Measurements from ENCODE around the gene SYCE1L.
"Not testable (repeated sequence)": the region's sequence is repeated elsewhere in the genome, so short reads cannot be mapped to it uniquely, and the experiment has no call there.

Gene SYCE1L

GRCh38 chr16:77199211-77199610 lies at the start of gene SYCE1L:
Gene SYCE1L (plus strand): TSS chr16:77199408. CDS start chr16:77199452, 44 bp downstream.
- no peak for DNase-seq (ENCODE audit: low read depth)

GRCh38 chr16:77157346-77158058 lies 41.7 kb upstream of the SYCE1L start:
- DNase-seq (ENCODE audit: low read depth), result no peak

- no peak for DNase-seq (ENCODE audit: low read depth)
Measured at GRCh38 chr16:77158293-77158692, 40.9 kb upstream of the SYCE1L start.

GRCh38 chr16:77165006-77165405 lies 34.2 kb upstream of the SYCE1L start:
- DNase-seq (ENCODE audit: low read depth), result no peak

GRCh38 chr16:77165536-77166236 lies 33.5 kb upstream of the SYCE1L start:
- not testable (repeated sequence) for DNase-seq (ENCODE audit: low read depth)

- DNase-seq (ENCODE audit: low read depth), result no peak
Measured at GRCh38 chr16:77166726-77167125, 32.5 kb upstream of the SYCE1L start.

GRCh38 chr16:77168901-77169300 lies 30.3 kb upstream of the SYCE1L start:
- DNase-seq (ENCODE audit: low read depth), result no peak

- no peak for DNase-seq (ENCODE audit: low read depth)
Measured at GRCh38 chr16:77169650-77170236, 29.5 kb upstream of the SYCE1L start.

GRCh38 chr16:77170805-77171204 lies 28.4 kb upstream of the SYCE1L start:
- DNase-seq (ENCODE audit: low read depth), result no peak

- DNase-seq (ENCODE audit: low read depth), result peak; percentile 17
Measured at GRCh38 chr16:77171745-77172635, 27.2 kb upstream of the SYCE1L start.

- no peak for DNase-seq (ENCODE audit: low read depth)
Measured at GRCh38 chr16:77172951-77173350, 26.3 kb upstream of the SYCE1L start.

- DNase-seq (ENCODE audit: low read depth), result no peak
Measured at GRCh38 chr16:77183137-77183536, 16.1 kb upstream of the SYCE1L start.

- DNase-seq (ENCODE audit: low read depth), result not testable (repeated sequence)
Measured at GRCh38 chr16:77186298-77186697, 12.9 kb upstream of the SYCE1L start.

GRCh38 chr16:77190190-77190477 lies 9.1 kb upstream of the SYCE1L start:
- no peak for DNase-seq (ENCODE audit: low read depth)

- peak; percentile 91 for DNase-seq (ENCODE audit: low read depth)
Measured at GRCh38 chr16:77190478-77191258, 8.5 kb upstream of the SYCE1L start, which contains the start of gene MON1B. Gene MON1B (plus strand): TSS chr16:77191190. CDS start chr16:77191486, 296 bp downstream.

GRCh38 chr16:77191259-77191969 lies 7.8 kb upstream of the SYCE1L start:
- DNase-seq (ENCODE audit: low read depth), result no peak

- no peak for DNase-seq (ENCODE audit: low read depth)
Measured at GRCh38 chr16:77193377-77193776, 5.8 kb upstream of the SYCE1L start.

GRCh38 chr16:77194295-77195231 lies 4.6 kb upstream of the SYCE1L start:
- DNase-seq (ENCODE audit: low read depth), result no peak

- no peak for DNase-seq (ENCODE audit: low read depth)
Measured at GRCh38 chr16:77195411-77195810, 3.8 kb upstream of the SYCE1L start.

- DNase-seq (ENCODE audit: low read depth), result no peak
Measured at GRCh38 chr16:77197747-77198146, 1.5 kb upstream of the SYCE1L start.
